Measurements from ENCODE around the gene DHRS3. TPM values are rescaled to one million over a fixed set of nuclear protein-coding genes. Genes with fewer than 3 reads are reported as not detected.
"Not testable (repeated sequence)": the region's sequence is repeated elsewhere in the genome, so short reads cannot be mapped to it uniquely, and the experiment has no call there.

DHRS3 gene
- total and polyA plus RNA-seq, 5 experiments from 2014 or later = 17.7 to 91.0 (median 31.0) TPM

DNA sequence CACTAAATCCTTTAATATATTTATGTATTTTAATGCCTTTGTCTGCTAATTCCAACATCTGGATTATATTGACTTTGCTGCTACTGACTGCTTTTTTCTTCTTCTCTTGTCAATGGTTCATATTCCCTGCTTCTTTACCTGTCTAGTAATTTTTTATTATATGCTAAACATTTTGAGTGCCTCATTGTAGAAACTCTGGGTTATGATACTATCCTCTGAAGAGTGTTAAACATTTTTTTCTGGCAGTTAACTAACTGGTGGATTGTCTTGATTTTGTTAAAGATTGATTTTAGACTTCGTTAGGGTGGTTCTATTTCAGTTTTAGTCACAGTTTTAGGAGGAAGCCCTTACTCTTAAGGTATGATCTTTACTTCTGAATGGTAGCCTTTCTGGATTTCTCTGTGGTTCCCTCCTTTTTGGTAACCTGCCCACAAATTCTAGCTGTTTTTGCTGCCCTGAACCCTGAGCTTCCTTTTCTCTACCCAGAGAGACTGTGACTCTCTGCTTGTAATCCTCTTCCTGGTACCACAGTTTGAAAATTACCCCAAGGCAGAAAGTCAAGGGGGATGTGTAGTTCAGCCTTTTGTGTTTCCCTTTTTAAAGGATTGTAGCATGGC, 81.9 kb downstream of the DHRS3 start:
- H3K36me3 Mint-ChIP-seq = peaks cover 10 to 29% (median 25%) of the 10 kb centered on the region in 3 donors
- peaks cover 8 to 24% (median 14%) of the 10 kb centered on the region in 9 donors for H3K9me3 Mint-ChIP-seq
- no peak for DNase-seq
- H3K27ac Mint-ChIP-seq = peak overlapping the region in 1 of 10 donors; percentile 51
- no peaks in the 10 kb centered on the region for H3K27me3 Mint-ChIP-seq
- H3K4me3 Mint-ChIP-seq = no peak overlapping the region
- POLR2A ChIA-PET = no interaction called here
- no peak for ATAC-seq
- peaks cover 0 to 2% (median under 1%) of the 10 kb centered on the region in 4 donors for H3K4me1 Mint-ChIP-seq

DNA sequence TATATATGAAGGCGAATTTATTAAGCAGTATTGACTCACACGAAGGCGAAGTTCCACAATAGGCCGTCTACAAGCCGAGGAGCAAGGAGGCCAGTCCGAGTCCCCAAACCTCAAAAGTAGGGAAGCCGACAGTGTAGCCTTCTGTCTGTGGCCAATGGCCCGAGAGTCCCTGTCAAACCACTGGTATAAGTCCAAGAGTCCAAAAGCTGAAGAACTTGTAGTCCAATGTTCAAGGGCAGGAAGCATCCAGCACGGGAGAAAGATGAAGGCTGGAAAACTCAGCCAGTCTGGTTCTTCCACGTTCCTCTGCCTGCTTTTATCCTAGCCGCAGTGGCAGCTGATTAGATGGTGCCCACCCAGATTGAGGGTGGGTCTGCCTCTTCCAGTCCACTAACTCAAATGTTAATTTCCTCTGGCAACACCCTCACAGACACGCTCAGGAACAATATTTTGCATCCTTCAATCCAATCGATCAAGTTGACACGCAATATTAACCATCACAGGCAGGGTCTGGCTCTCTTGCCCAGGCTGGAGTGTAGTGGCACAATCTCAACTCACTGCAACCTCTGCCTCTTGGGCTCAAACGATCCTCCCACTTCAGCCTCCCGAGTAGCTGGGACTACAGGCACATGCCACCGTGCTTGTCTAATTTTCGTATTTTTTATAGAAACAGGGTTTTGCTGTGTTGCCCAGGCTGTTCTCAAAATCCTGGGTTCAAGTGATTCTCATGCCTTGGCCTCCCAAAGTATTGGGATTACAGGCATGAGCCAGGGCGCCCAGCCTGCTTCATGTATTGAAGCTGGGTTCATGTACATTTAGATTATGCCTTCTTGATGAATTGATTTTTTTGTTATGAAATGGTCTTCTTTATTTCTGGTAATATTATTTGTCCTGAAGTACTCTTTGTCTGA, 85.3 kb downstream of the DHRS3 start:
- ATAC-seq (no peak), DNase-seq (no peak)
- peaks cover 5 to 8% (median 6%) of the 10 kb centered on the region in 4 donors for H3K4me1 Mint-ChIP-seq
- POLR2A ChIA-PET = no interaction called here
- peak overlapping the region in 2 of 10 donors; percentile 13 to 36 for H3K27ac Mint-ChIP-seq
- H3K27me3 Mint-ChIP-seq = no peaks in the 10 kb centered on the region
- H3K9me3 Mint-ChIP-seq = peaks cover 8 to 23% (median 14%) of the 10 kb centered on the region in 9 donors
- peaks cover 10 to 26% (median 24%) of the 10 kb centered on the region in 3 donors for H3K36me3 Mint-ChIP-seq
- H3K4me3 Mint-ChIP-seq = no peak overlapping the region

DNA sequence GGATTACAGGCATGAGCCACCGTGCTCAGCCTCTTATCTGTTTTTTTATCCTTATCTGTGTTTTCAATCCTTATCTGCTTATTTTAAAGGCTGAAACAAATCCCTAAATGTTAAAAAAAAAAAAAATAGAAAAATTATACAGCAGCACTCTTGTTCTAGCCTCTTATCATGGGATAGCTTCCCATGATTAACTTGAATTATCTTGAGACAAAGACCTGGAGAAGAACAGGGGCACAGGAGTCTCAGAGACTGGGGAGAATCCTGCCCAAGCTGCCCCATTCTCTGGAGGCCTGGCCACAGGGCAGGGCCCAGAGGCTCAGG, 86.9 kb downstream of the DHRS3 start:
- ATAC-seq = no peak
- Mint-ChIP-seq H3K27me3 (no peaks in the 10 kb centered on the region), H3K9me3 (peaks cover 2 to 8% (median 6%) of the 10 kb centered on the region in 9 donors), H3K4me1 (peaks cover 5 to 8% (median 6%) of the 10 kb centered on the region in 4 donors), H3K36me3 (peaks cover 3 to 11% (median 10%) of the 10 kb centered on the region in 3 donors), H3K4me3 (no peak overlapping the region), H3K27ac (peak overlapping the region in 1 of 10 donors; percentile 68)
- POLR2A ChIA-PET = no interaction called here
- DNase-seq = no peak

DNA sequence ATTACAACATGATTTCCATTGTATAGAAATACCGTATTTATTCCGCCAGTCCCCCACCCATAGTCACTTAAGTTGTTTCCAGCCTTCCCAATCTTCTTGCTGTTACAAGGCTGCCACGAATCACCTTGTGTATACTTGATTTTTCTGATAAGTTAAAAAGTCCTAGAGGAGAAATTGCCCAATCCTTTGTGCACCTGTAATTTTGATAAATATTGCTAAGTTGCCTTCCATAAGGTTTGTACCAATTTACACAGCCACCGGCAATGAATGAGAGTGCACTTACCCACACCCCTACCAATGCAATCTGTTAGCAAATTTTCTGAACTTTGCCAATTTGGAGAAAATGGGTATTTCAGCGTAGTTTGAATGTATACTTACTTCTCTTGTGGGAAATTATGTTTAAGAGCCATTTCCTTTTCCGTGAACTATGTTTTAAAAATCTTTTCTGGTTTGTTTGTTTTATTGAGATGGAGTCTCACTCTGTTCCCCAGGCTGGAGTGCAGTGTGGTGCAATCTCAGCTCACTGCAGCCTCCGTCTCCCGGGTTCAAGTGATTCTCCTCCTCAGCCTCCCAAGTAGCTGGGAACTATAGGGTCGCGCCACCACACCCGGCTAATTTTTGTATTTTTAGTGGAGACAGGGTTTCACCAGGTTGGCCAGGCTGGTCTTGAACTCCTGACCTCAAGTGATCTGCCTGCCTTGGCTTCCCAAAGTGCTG, 87.4 kb downstream of the DHRS3 start:
- no peak overlapping the region for H3K4me3 Mint-ChIP-seq
- H3K27me3 Mint-ChIP-seq = no peaks in the 10 kb centered on the region
- H3K27ac Mint-ChIP-seq = peak overlapping the region in 1 of 10 donors; percentile 68
- H3K9me3 Mint-ChIP-seq = peaks cover 0 to 5% (median 3%) of the 10 kb centered on the region in 9 donors
- H3K36me3 Mint-ChIP-seq = peaks cover 0 to 7% (median 5%) of the 10 kb centered on the region in 3 donors
- POLR2A ChIA-PET = no interaction called here
- ATAC-seq = no peak
- H3K4me1 Mint-ChIP-seq = peaks cover 5 to 10% (median 6%) of the 10 kb centered on the region in 4 donors
- no peak for DNase-seq

DNA sequence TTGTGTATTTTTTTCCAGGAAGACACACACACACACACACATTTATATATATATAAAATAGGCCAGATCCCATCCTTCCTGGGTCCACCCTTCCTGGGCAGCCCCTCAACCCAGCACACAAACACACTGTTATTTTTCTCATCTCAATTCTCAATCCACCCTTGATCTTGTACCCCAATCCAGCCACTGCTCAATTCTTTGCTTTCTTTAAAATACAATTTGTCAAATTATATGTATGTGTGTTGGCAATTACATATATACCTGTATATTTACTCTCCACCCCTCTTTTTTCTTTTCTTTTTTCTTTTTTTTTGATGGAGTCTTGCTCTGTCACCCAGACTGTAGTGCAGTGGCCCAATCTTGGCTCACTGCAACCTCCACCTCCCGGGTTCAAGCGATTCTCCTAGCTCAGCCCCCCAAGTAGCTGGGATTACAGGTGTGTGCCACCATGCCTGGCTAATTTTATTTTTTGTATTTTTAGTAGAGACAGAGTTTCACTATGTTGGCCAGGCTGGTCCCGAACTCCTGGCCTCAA, 88.3 kb downstream of the DHRS3 start:
- no peak for ATAC-seq
- Mint-ChIP-seq H3K27ac (peak overlapping the region in 3 of 10 donors; percentile 1 to 73 (median 22)), H3K4me3 (no peak overlapping the region), H3K9me3 (no peaks in the 10 kb centered on the region), H3K4me1 (peaks cover 5 to 17% (median 8%) of the 10 kb centered on the region in 4 donors), H3K36me3 (no peaks in the 10 kb centered on the region), H3K27me3 (no peaks in the 10 kb centered on the region)
- no peak for DNase-seq
- POLR2A ChIA-PET = no interaction called here

DNA sequence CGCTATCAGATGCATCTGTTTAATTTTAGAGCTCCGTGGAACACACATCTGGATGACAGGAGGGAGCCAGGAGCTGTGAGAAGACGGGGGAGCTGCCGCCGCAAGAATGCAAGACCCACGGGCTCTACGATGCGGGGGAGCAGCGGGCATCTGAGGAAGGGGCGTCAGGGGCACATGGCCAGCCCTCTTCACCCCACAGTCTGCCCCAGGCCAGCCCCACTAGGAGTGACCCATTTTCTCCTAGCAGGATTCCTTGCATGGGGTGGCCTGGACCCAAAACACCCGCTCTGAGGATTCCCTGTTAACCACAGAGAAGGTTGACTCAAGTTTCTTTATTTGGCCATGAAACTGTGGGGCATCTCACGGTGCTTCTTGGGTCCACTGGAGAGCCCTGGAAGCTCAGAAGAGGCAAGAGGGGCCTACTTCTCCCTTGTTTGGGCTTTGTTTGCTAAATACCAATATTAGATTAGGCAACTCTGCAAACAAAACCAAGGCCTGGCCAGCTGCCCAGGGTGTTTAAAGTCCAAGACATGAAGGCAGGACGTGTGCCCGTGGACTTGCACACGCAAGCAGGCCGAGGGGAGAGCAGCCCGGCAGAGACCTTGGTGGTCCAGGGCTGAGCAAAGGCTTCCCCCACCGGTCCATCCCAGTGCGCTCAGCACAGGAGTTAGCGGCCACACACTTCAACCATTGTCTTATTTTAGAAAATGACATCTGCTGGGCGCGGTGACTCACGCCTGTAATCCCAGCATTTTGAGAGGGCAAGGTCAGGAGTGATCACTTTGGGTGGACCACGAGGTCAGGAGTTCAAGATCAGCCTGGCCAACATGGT, 89.8 kb downstream of the DHRS3 start:
- H3K4me3 Mint-ChIP-seq = no peak overlapping the region

DNA sequence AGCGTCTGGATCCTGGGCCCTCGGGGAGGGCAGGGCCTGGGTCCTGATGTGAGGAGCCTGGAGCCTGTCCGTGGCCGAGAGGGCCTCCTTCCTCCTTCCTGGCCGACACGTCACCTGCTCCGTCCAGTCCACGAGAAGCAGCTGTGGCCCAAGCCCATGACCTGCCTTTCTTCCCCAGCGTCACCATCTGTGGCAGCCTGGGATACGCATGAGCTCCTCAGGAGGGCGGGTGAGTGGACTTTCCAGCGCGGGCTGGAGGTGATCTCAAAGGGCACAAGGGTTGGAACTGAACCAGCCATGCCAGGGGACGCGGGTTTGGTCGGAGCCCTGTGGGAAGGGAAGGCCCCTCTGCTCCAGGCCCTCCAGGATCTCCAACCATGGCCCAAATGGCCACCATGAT, 90.4 kb downstream of the DHRS3 start:
- no peaks in the 10 kb centered on the region for H3K36me3 Mint-ChIP-seq
- peaks cover 0 to 3% (median 0%) of the 10 kb centered on the region in 9 donors for H3K9me3 Mint-ChIP-seq
- POLR2A ChIA-PET = interaction anchor here (0.7 to 1.6 kb wide), 2 partner anchors 17 to 55 kb away, joined by 3 to 4 read pairs; no protein-coding TSS in a partner anchor
- H3K27me3 Mint-ChIP-seq = no peaks in the 10 kb centered on the region
- H3K4me1 Mint-ChIP-seq = peaks cover 5 to 17% (median 8%) of the 10 kb centered on the region in 4 donors
- ATAC-seq (no peak), DNase-seq (no peak)
- peak overlapping the region in 1 of 10 donors; percentile 52 for H3K27ac Mint-ChIP-seq
- H3K4me3 Mint-ChIP-seq = no peak overlapping the region

More for the DNA sequence above, 89.8 kb downstream of the DHRS3 start:
- no peaks in the 10 kb centered on the region for H3K36me3 Mint-ChIP-seq
- peaks cover 5 to 17% (median 8%) of the 10 kb centered on the region in 4 donors for H3K4me1 Mint-ChIP-seq
- POLR2A ChIA-PET = interaction anchor here (0.7 to 1.6 kb wide), 2 partner anchors 18 to 55 kb away, joined by 3 to 4 read pairs; no protein-coding TSS in a partner anchor
- peak overlapping the region in 1 of 10 donors; percentile 52 for H3K27ac Mint-ChIP-seq
- ATAC-seq = no peak
- H3K27me3 Mint-ChIP-seq = no peaks in the 10 kb centered on the region
- no peak for DNase-seq
- H3K9me3 Mint-ChIP-seq = peaks cover 0 to 3% (median 0%) of the 10 kb centered on the region in 9 donors

GRCh38 chr1:12525311-12526181, 92.5 kb downstream of the DHRS3 start:
- H3K27ac Mint-ChIP-seq = peak overlapping the region in 6 of 10 donors; percentile 25 to 89 (median 74)
- DNase-seq = no peak
- POLR2A ChIA-PET = interaction anchor here (0.7 kb wide), 1 partner anchor 14 kb away, joined by 3 read pairs; no protein-coding TSS in a partner anchor
- no peak overlapping the region for H3K4me3 Mint-ChIP-seq
- no peak for ATAC-seq
- H3K27me3 Mint-ChIP-seq = no peaks in the 10 kb centered on the region
- peaks cover 4 to 17% (median 7%) of the 10 kb centered on the region in 4 donors for H3K4me1 Mint-ChIP-seq
- peaks cover 0 to 3% (median 0%) of the 10 kb centered on the region in 9 donors for H3K9me3 Mint-ChIP-seq
- H3K36me3 Mint-ChIP-seq = no peaks in the 10 kb centered on the region

- no peak for ATAC-seq
- POLR2A ChIA-PET = interaction anchor here (0.7 kb wide), 1 partner anchor 34 kb away, joined by 3 read pairs; no protein-coding TSS in a partner anchor
Measured at GRCh38 chr1:12524266-12524665, 93.7 kb downstream of the DHRS3 start.

GRCh38 chr1:12522780-12523179, 95.2 kb downstream of the DHRS3 start:
- H3K36me3 Mint-ChIP-seq, H3K9me3 Mint-ChIP-seq, H3K27me3 Mint-ChIP-seq, H3K27ac Mint-ChIP-seq, H3K4me3 Mint-ChIP-seq, ATAC-seq, DNase-seq, POLR2A ChIA-PET: not testable (repeated sequence)
- H3K4me1 Mint-ChIP-seq = peaks cover 4 to 31% (median 10%) of the 10 kb centered on the region in 4 donors

More at GRCh38 chr1:12524266-12524665, 93.7 kb downstream of the DHRS3 start:
- no peak overlapping the region for H3K4me3 Mint-ChIP-seq
- H3K27me3 Mint-ChIP-seq = no peaks in the 10 kb centered on the region
- peaks cover 0 to 3% (median 0%) of the 10 kb centered on the region in 9 donors for H3K9me3 Mint-ChIP-seq
- H3K36me3 Mint-ChIP-seq = no peaks in the 10 kb centered on the region
- peak overlapping the region in 2 of 10 donors; percentile 9 to 74 for H3K27ac Mint-ChIP-seq
- H3K4me1 Mint-ChIP-seq = peaks cover 0 to 23% (median 7%) of the 10 kb centered on the region in 4 donors
- DNase-seq = no peak

Data from naive thymus-derived CD8-positive, alpha-beta T cell (primary cell).